IMR-90 (cell line): ENCODE measurements around the gene SGSH. TPM values are rescaled to one million over a fixed set of nuclear protein-coding genes. Genes with fewer than 3 reads are reported as not detected.

Experiments
- ATAC-seq: fragments of 200-7000 bp; cut with Tn5 transposase; 2 replicates; pipeline ENCODE4 v1.9.1; 2020; ENCODE audit warnings: low read depth, mild to moderate bottlenecking, moderate library complexity
- BruUV-seq: library from RNA; stranded (reverse); fragments of 400-500 nt; replicated peaks from 2 replicates; lab custom pipeline; 2021; lab: Mats Ljungman, UMichigan
- CTCF ChIA-PET: fragments of 300-600 bp; formaldehyde crosslinking; extraction: SDS; loops from one replicate; lab custom pipeline; 2021; ENCODE audit warnings: antibody characterized with exemption; lab: Yijun Ruan, JAX
- POLR2A ChIA-PET: fragments of 300-600 bp; sonication (Branson Sonifier 250); formaldehyde crosslinking; loops from one replicate; lab custom pipeline; 2022; ENCODE audit warnings: antibody characterized with exemption; ENCODE audit not compliant: unreplicated experiment; lab: Charles Lee
- DNase-seq: peaks from one replicate; pipeline ENCODE4 v3.0.0; 2013
- H2AFZ ChIP-seq: replicated peaks from 2 replicates; pipeline ENCODE3; 2013; ENCODE audit warnings: low read length, mild to moderate bottlenecking; ENCODE audit not compliant: poor library complexity
- H2AK5ac ChIP-seq: 2 replicates; pipeline ENCODE4 v1.6.1; 2013; ENCODE audit warnings: low read depth, low read length, inconsistent platforms
- H2AK9ac ChIP-seq: replicated peaks from 2 replicates; pipeline ENCODE3; 2013; ENCODE audit warnings: mild to moderate bottlenecking, low read depth, low read length, moderate library complexity; ENCODE audit not compliant: poor library complexity
- H2BK120ac ChIP-seq: 2 replicates; pipeline ENCODE4 v1.6.1; 2013; ENCODE audit warnings: low read depth, low read length, inconsistent platforms
- H2BK15ac ChIP-seq: 3 replicates; pipeline ENCODE4 v1.6.1; 2013; ENCODE audit warnings: low read depth, low read length, inconsistent platforms
- H2BK20ac ChIP-seq: 2 replicates; pipeline ENCODE4 v1.6.1; 2013; ENCODE audit warnings: low read depth, mild to moderate bottlenecking, inconsistent platforms, low read length, moderate library complexity
- H2BK5ac ChIP-seq: 2 replicates; pipeline ENCODE4 v1.6.1; 2013; ENCODE audit warnings: mild to moderate bottlenecking, low read depth, low read length, inconsistent platforms; ENCODE audit not compliant: poor library complexity, severe bottlenecking
- H3K14ac ChIP-seq: replicated peaks from 2 replicates; pipeline ENCODE4 v1.6.1; 2013; ENCODE audit warnings: low read depth, low read length, inconsistent platforms
- H3K18ac ChIP-seq: 2 replicates; pipeline ENCODE4 v1.6.1; 2013; ENCODE audit warnings: low read depth, low read length, control low read depth
- H3K23ac ChIP-seq: 2 replicates; pipeline ENCODE4 v1.6.1; 2013; ENCODE audit warnings: low read depth, low read length, inconsistent platforms
- H3K27ac ChIP-seq: 2 replicates; pipeline ENCODE4 v1.5.1; 2013; ENCODE audit warnings: mild to moderate bottlenecking, control low read depth, low read length; ENCODE audit not compliant: insufficient read depth
- H3K27me3 ChIP-seq: 2 replicates; pipeline ENCODE4 v1.6.1; 2013; ENCODE audit warnings: low read length; ENCODE audit not compliant: control insufficient read depth, insufficient read depth
- H3K36me3 ChIP-seq: 2 replicates; pipeline ENCODE4 v1.6.1; 2013; ENCODE audit warnings: low read length, mixed read lengths; ENCODE audit not compliant: control insufficient read depth, insufficient read depth
- H3K4ac ChIP-seq: 2 replicates; pipeline ENCODE4 v1.6.1; 2013; ENCODE audit warnings: low read depth, low read length, inconsistent platforms
- H3K4me1 ChIP-seq: 2 replicates; pipeline ENCODE4 v1.6.1; 2013; ENCODE audit warnings: low read length, mixed read lengths; ENCODE audit not compliant: control insufficient read depth, insufficient read depth
- H3K4me2 ChIP-seq: 2 replicates; pipeline ENCODE4 v1.6.1; 2013; ENCODE audit warnings: low read depth, mild to moderate bottlenecking, control low read depth, low read length, moderate library complexity
- H3K4me3 ChIP-seq: 2 replicates; pipeline ENCODE4 v1.5.1; 2013; ENCODE audit warnings: low read depth, mild to moderate bottlenecking, control low read depth, low read length, moderate library complexity; ENCODE audit not compliant: insufficient read depth
- H3K56ac ChIP-seq: 2 replicates; pipeline ENCODE4 v1.6.1; 2013; ENCODE audit warnings: low read length, inconsistent platforms; ENCODE audit not compliant: insufficient read depth; ENCODE audit errors: extremely low read depth
- H3K79me1 ChIP-seq, 2 experiments: 2 replicates each; pipeline ENCODE4 v1.6.1; 2013; ENCODE audit warnings: low read length in 2 of 2, inconsistent platforms in 1 of 2, low read depth in 1 of 2
- H3K9ac ChIP-seq: 2 replicates; pipeline ENCODE4 v1.6.1; 2013; ENCODE audit warnings: low read depth, low read length, control low read depth
- H3K9me1 ChIP-seq: 2 replicates; pipeline ENCODE4 v1.6.1; 2013; ENCODE audit warnings: low read length, inconsistent platforms; ENCODE audit not compliant: insufficient read depth
- H3K9me3 ChIP-seq: 2 replicates; pipeline ENCODE4 v1.6.1; 2013; ENCODE audit warnings: low read length; ENCODE audit not compliant: control insufficient read depth, insufficient read depth
- H4K20me1 ChIP-seq: 2 replicates; pipeline ENCODE4 v1.6.1; 2013; ENCODE audit warnings: low read length, inconsistent platforms; ENCODE audit not compliant: insufficient read depth
- H4K5ac ChIP-seq: 2 replicates; pipeline ENCODE4 v1.6.1; 2013; ENCODE audit warnings: mild to moderate bottlenecking, low read depth, low read length, control low read depth
- H4K8ac ChIP-seq, 2 experiments: 2 replicates each; pipeline ENCODE4 v1.6.1; 2013; ENCODE audit warnings: low read depth in 2 of 2, low read length in 2 of 2, control low read depth in 1 of 2, inconsistent platforms in 1 of 2
- H4K91ac ChIP-seq: 2 replicates; pipeline ENCODE4 v1.6.1; 2013; ENCODE audit warnings: low read depth, low read length, inconsistent platforms; ENCODE audit not compliant: insufficient read depth
- CEBPB ChIP-seq: IDR thresholded peaks from 2 replicates; pipeline ENCODE4 v1.6.1; 2012; ENCODE audit warnings: low read depth, low read length, improper control_type of control experiment
- CHD1 ChIP-seq: IDR thresholded peaks from 2 replicates; pipeline ENCODE4 v1.6.1; 2012; ENCODE audit warnings: low read depth, low read length, improper control_type of control experiment
- CTCF ChIP-seq: conservative IDR thresholded peaks from 2 replicates; pipeline ENCODE4 v1.5.1; 2012; ENCODE audit warnings: mild to moderate bottlenecking, low read depth, low read length, improper control_type of control experiment
- ELK1 ChIP-seq: fragments of 150-350 bp; IDR thresholded peaks from 2 replicates; pipeline ENCODE4 v1.6.1; 2016; ENCODE audit warnings: low read depth, mild to moderate bottlenecking, low read length, moderate library complexity, borderline replicate concordance
- POLR2A ChIP-seq: IDR thresholded peaks from 2 replicates; pipeline ENCODE4 v1.6.1; 2012; ENCODE audit warnings: mild to moderate bottlenecking, low read depth, low read length
- RAD21 ChIP-seq: IDR thresholded peaks from 2 replicates; pipeline ENCODE4 v1.6.1; 2012; ENCODE audit warnings: low read length, improper control_type of control experiment
- RCOR1 ChIP-seq: IDR thresholded peaks from 2 replicates; pipeline ENCODE4 v1.6.1; 2012; ENCODE audit warnings: mild to moderate bottlenecking, low read length, improper control_type of control experiment; ENCODE audit not compliant: insufficient replicate concordance
- SMC3 ChIP-seq: fragments of 150-350 bp; IDR thresholded peaks from 2 replicates; pipeline ENCODE4 v1.6.1; 2016; ENCODE audit warnings: low read depth, mild to moderate bottlenecking, antibody characterized with exemption, low read length, moderate library complexity
- WGBS, 2 experiments: methylation state at CpG; one replicate each; pipeline versions ENCODE4 v1.1.5 to v1.1.7; 2013; ENCODE audit warnings: missing lambda C conversion rate in 2 of 2; ENCODE audit not compliant: insufficient read length in 1 of 2; ENCODE audit errors: extremely low coverage in 2 of 2; 5-methylcytosine and 5-hydroxymethylcytosine counted together
- dilution Hi-C: fragments of 300-500 bp; cut with HindIII; formaldehyde crosslinking; loops from one replicate; pipeline ENCODE4 v1.14.3; 2018; ENCODE audit warnings: low sequenced_read_pairs; ENCODE audit not compliant: unreplicated experiment
- in situ Hi-C: fragments of 300-500 bp; cut with MboI; formaldehyde crosslinking; loops from 3 replicates; pipeline ENCODE4 v1.14.3; 2019; ENCODE audit warnings: low sequenced_read_pairs, inconsistent platforms, mixed read lengths
- intact Hi-C: fragments of 100-400 bp; cut with micrococcal nuclease; formaldehyde crosslinking; loops from 2 replicates; pipeline ENCODE4 v1.10.0; 2022
- polyA plus RNA-seq, 3 experiments: library from polyadenylated mRNA; depleted of rRNA; stranded (reverse); fragments of >200 nt; gene quantifications; 2 replicates each; pipeline ENCODE4 v1.2.3, GENCODE V29; 2012; ENCODE audit warnings: low replicate concordance in 1 of 3
- total RNA-seq: library from RNA; depleted of rRNA; stranded (reverse); fragments of >200 nt; gene quantifications from 2 replicates; pipeline ENCODE4 v1.2.3, GENCODE V29; 2012

SGSH gene
- total and polyA plus RNA-seq, 2 of the 4 experiments (the other 2 are of a cell fraction) = 3.0 to 41.5 TPM

GRCh38 chr17:80189611-80190010, 30.5 kb downstream of the SGSH start:
- Histone ChIP-seq H3K18ac (no peak overlapping the region), H3K9me3 (no peaks in the 10 kb centered on the region), H2BK20ac (no peak overlapping the region), H3K9ac (no peak overlapping the region), H3K9me1 (no peaks in the 10 kb centered on the region; the same call in 1 of the 2 replicates), H3K4me1 (peaks cover 6% of the 10 kb centered on the region), H4K8ac (no peak overlapping the region), H2BK5ac (no peak overlapping the region), H4K5ac (no peak overlapping the region), H2BK15ac (no peak overlapping the region), H3K36me3 (no peaks in the 10 kb centered on the region), H3K4me2 (no peak overlapping the region), H2AFZ (no peak overlapping the region), H4K20me1 (no peaks in the 10 kb centered on the region), H4K91ac (no peak overlapping the region), H3K27ac (no peak overlapping the region), H3K56ac (no peak overlapping the region), H3K4me3 (no peak overlapping the region), H2BK120ac (no peak overlapping the region), H3K79me1 (no peaks in the 10 kb centered on the region), H2AK9ac (no peak overlapping the region), H3K23ac (no peak overlapping the region), H3K27me3 (peaks cover 20% of the 10 kb centered on the region), H3K4ac (no peak overlapping the region), H3K14ac (no peak overlapping the region), H2AK5ac (no peak overlapping the region)
- ATAC-seq (no peak), DNase-seq (no peak)
- dilution Hi-C loops (no loop called here), intact Hi-C loops (no loop called here), in situ Hi-C loops (no loop called here)
- ChIA-PET POLR2A (no interaction called here), CTCF (no interaction called here)
- WGBS, 2 experiments = 88% methylated on average over 21 of the region's 23 CpGs; no CpG with 5 or more reads in 1 of the 2 experiments
- TF ChIP-seq SMC3 = no peak
- TF ChIP-seq ELK1 = no peak
- no peak for TF ChIP-seq POLR2A
- TF ChIP-seq CHD1 = no peak
- no peak for TF ChIP-seq CEBPB
- no peak for TF ChIP-seq CTCF
- no peak for TF ChIP-seq RCOR1
- TF ChIP-seq RAD21 = no peak
- BruUV-seq = no TSS peak
